Activated CD8-positive, alpha-beta memory T cell treated with anti-CD3 and anti-CD28 coated beads for 48 hours (primary cell): ENCODE measurements around the gene SIGLEC10.
"Not testable (repeated sequence)": the region's sequence is repeated elsewhere in the genome, so short reads cannot be mapped to it uniquely, and the experiment has no call there.

Experiments used
- DNase-seq, 3 experiments: peaks; one replicate each; pipeline ENCODE4 v3.0.0-alpha.2; 2020; ENCODE audit warnings: low read depth in 2 of 3, low spot score in 2 of 3

The SIGLEC10 gene

DNA sequence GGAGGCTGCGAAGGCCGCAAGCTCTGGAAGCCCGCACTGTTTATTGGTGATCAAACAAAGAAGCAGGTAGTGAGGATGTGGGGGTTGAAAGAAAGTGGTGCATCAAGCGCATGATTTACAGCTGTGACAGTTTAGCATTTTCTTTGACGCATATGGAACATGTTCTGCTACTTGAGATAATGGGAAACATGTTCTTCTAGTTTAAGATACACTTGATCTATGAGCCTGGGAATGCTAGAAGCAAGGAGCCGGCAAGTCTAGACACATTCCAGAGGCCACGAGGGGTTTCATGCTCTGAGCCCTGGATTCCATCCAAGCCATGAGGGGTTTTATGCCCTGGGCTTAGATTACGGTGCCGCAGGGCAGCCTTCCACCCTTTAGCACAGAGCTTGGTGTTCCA lies 20.0 kb downstream of the SIGLEC10 start:
- DNase-seq = not testable (repeated sequence)

GRCh38 chr19:51396175-51396574 lies 21.3 kb downstream of the SIGLEC10 start:
- no peak for DNase-seq

GRCh38 chr19:51394050-51394836 lies 23.2 kb downstream of the SIGLEC10 start:
- peak; percentile 69 to 88 (median 82) for DNase-seq

GRCh38 chr19:51392701-51393100 lies 24.7 kb downstream of the SIGLEC10 start:
- DNase-seq = no peak

DNA sequence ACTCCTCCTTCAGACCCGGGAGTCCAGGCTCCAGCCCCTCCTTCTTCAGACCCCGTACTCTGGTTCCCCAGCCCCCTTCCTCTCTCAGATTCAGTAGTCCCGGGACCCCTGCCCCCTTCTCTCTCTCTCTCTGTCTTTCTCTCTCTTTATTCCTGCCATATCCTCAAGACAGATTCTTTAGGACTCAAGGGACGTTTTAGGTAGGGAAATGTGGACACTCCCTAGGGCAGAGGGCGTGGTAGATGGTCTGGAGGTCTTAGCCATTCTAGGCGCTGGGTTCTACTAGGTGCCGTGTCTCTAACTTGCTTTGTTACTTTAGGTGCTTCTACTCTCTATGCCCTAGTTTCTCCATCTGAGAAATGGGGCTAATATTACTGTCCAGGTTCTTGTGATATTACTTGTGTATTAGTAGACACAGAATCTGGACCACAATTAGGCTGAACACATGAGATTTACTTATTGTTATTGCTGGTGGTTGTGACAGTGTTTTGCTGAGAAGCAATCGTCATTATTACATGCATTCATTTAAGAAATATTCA lies 26.3 kb downstream of the SIGLEC10 start:
- DNase-seq = no peak

- DNase-seq = no peak
These were observed 28.3 kb downstream of the SIGLEC10 start for GRCh38 chr19:51389143-51389542.

DNA sequence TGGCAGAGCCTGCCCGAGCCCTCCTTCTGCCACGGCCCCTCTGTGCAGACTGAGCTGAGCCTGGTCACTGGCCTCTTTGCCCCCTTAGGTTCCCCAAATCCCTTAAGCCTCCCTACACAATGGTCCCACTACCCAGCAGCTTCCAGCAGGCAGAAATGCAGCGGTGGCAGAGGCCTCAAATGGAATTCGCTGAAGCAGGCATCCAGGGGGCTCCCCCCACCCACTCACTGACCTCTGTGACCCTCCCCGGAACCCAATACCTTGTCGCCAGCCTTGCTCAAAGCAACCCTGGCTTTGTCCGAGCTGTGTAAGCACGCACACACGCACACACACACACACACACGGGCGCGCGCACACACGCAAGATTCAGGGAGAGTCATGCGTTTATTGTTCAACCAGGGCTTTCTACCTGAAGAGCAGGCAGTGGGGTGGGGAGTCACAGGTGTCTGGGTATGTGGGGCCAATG lies 29.5 kb downstream of the SIGLEC10 start, which contains the start of gene LIM2:
Gene LIM2 (minus strand): TSS at position 51 of the 466 bp plus-strand sequence. CDS start 531 bp downstream, outside the sequence.
- no peak for DNase-seq

DNA sequence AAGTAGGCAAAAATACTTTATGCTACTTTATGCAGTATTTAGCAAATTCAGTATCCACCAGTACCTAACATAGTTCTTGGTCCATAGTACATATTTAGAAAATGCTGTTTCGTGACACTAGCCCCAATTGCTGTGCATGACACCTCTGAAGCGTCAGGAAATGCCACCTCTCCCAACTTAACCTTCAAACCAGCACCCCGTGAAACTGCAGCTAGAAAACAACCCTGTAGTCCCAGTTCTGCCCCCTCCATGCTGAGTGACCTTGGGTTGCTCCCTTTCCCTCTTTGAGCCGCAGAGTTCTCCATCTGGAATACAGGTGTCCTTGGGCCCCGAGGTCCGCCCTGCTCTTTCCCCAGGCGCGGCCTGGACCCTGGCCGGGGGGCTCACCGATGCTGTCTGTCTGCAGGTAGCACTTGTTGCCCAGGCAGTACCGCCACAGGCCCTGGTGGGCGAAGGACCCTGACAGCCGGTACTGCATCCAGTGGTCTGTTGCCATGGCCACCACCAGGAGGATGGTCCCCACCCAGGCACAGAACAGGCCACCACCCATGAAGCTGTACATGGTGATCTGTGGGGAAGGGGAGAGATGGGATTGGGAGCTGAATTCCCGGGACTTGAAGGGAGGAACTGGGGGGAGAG lies 30.4 kb downstream of the SIGLEC10 start:
- DNase-seq = no peak

DNA sequence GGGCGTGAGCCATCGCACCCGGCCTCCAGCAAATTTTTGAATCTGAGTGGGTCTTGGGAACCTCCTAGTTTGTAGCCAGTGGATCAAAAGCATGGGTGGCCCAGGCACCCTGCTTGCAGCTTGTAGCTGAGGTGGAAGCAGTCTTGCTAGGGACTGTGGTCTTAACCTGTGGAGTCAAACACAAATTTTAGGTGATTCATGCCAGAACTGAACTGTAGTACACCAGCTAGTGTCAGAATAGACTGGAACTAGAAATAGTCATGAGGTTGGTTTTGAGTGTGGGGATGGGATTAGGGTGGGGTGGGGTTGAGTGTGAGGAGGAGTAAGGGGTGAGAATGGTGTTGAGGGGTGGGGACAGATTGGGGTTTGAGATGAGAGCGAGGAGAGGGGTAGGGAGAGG lies 35.4 kb downstream of the SIGLEC10 start:
- DNase-seq = no peak

GRCh38 chr19:51380379-51380778 lies 37.1 kb downstream of the SIGLEC10 start:
- DNase-seq = no peak

DNA sequence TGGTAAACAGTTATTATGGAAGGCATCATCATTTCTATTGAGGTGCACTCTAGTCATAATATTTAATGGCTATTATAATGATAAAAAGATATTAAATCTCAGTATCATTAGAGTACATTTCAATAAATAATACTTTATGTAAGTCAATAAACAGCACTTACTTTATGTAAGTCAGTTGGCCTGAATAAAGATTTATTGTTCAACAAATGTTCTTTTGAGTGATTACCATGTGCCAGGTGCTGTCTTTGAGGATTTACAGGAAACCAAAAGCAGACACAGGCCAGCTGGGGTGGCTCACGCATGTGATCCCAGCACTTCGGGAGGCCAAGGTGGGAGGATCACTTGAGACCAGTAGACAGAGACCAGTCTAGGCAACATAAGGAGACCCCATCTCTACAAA lies 40.0 kb downstream of the SIGLEC10 start:
- DNase-seq = no peak

DNA sequence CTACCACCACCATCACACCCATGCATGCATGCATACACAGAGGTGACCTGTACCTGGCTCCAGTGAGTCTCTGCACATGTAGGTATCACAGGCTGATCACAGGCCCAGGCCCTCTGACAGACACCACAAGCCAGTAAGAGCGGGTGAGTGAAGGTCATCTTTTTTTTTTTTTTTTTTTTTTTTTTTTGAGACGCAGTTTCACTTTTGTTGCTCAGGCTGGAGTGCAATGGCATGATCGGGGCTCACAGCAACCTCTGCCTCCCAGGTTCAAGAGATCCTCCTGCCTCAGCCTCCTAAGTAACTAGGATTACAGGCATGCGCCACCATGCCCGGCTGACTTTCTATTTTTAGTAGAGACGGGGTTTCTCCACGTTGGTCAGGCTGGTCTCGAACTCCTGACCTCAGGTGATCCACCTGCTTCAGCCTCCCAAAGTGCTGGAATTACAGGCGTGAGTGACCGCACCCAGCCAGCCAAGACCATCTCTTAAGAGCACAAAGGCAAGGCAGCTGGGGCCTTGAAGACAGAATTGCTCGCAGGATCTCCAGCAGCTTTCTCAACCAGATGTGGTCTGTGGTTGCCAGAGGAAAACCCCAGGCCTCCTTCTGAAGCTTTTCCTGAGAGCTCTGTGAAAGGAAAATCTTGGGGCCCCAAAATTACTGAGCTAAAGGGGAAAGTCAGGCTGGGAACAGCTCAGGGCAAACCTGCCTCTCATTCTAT lies 41.8 kb downstream of the SIGLEC10 start:
- no peak for DNase-seq

DNA sequence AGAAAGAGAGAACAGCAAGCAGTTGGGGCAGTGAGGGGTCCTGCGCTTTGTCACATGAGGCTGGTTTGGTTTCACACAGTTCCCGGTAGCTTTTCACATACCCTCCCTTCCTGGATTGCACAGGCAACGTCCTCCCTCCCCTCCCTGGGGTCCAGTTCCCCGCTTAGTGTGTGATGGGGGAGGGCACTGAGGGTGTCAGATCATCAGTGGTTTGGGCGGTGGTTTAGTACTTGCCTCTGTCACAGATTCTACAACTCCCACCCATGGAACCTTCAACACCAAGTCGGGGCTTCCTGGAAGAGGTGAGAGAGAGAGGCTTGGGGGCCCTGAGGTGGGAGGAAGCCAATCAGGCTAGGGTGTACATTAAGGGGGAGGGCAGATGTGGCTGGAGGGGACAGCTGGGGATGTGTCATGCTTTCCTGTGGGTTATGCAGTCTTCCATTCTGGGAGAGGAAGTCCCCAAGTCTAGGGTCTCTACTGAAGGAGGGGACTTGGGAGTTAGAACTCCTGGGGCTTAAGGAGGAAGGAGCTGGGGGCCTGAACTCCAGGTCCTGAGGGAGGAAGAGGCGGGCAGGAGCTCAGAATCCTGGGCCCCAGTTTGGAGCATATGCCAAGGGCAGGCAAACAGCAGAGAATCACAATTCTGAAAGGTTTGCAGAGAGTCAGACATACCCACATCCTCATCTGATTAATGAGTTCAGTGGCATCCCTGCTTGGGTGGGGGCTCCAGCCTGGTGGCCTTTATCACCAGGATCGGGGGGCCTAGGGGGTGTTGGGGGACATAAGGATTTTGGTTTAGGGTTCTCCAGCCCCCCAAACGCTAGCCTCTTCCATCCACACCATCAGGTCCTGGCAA lies 44.6 kb downstream of the SIGLEC10 start, which contains the start of gene NKG7:
Gene NKG7 (minus strand): TSS at position 6 of the 856 bp plus-strand sequence. CDS start 119 bp downstream, outside the sequence.
- peak in 2 of 3 experiments; percentile 74 to 81 for DNase-seq

GRCh38 chr19:51372021-51372648 lies 45.3 kb downstream of the SIGLEC10 start:
- DNase-seq = no peak

DNA sequence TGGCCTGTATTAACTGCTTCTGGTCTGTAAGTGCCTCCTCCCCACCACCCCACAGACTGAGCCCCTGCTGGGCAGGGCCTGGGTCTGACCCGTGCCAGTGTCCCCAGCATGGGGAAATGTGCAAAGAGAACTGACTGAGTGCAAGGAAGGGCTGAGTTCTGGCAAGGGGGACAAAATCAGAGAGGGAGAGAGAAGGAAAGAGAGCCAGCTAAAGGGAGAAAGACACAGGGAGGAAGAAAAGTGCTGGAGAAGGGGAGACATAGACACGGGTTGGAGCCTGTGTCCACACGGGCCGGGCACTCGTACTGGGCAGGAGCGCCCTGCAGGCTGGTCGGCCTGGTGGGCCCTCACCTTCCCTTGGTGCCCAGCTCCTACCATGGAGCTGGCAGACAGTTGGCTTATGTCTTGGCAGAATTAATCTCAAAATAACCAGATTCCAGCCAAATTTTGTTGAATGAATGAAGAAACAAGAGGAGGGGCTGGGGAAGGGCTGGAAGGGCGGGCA lies 46.2 kb downstream of the SIGLEC10 start:
- DNase-seq = no peak

GRCh38 chr19:51370230-51370629 lies 47.2 kb downstream of the SIGLEC10 start:
- DNase-seq = no peak

DNA sequence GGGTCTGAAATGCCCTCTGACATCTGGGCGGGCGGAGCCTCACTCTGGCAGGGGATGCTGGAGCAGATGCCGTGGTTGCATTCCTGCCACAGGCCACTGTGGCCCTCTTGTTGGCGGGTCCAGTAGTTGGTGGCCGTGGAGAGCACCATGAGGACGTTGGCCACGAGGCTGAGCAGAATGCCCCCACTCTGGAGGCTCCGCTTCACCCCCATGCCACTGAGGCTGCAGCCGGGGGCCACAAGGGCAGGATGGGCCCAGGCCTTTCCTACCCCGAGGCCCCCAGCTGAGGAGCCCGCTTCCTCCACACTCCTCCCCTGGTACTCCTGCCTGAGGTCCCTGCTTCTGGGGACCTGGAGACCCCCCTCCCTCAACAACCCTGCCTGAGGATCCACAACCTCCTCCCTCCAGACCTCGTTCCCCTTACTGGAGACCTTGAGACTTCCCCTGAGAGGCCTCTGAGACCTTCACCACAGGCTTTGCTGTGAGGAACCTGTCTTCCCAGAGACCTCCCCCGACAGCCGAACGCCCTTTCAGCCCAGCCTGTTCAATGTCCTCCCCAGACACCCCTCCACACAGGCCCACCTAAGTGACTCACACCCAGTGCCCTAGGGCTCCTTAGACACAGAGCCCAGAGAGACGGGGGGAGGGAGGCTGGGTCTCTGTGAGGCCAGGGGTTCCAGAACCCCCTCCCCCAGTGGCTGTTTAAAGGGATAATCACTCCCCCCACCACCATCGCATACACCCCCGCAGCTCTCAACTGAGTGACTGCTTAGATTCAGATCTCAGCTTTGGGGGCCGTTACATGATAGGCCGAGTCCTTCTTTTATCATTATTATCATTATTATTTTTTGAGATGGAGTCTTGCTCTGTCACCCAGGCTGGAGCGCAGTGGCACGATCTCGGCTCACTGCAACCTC lies 48.8 kb downstream of the SIGLEC10 start, which contains the start of gene CLDND2:
Gene CLDND2 (minus strand): TSS at position 638 of the 917 bp plus-strand sequence. CDS start 426 bp downstream, at position 212.
- DNase-seq = peak in 1 of 3 experiments; percentile 47

DNA sequence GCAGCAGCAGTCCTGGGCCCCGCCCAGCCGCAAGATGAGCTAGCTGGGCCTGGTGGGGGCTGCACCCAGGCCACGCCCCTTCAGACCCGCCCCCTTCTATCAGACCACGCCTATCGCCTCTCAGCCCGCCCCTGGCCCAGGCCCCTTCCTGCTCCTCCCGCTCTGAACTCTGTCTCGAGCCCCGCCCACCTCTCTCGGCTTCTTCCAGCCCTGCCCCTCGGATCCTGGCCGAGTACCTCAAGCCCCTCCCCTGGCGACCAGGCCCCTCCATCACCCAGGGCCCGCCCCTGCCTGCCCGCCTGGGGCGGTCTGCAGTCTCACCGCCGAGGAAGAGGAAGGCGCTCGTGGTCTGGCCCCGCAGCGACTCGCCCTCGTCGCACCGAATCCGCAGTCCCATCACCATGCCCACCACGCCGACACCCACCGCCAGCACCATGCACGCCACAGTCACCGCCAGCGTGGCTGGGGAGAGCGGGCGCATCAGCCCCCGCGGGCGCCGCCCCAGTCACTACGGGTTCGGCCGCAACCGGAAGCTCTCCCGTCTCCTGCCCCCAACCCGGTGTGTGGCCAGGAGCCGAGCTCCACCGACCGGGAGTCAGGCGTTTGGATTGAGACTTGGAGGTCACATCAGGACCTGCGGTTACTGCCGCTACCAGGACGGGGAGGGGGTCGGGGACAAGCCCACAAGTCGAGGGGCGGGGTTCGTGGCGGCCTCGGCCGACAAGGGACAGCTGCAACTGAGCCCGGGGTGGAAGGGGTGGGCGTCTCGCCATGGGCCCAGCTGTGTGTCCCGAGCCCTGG lies 49.7 kb downstream of the SIGLEC10 start:
- peak; percentile 97 to 99 (median 97) for DNase-seq
